Measurements from ENCODE around the gene APAF1.
A peak's percentile ranks its signal among the peaks of the same experiment; 100 is the strongest.
"Not testable (repeated sequence)": the region's sequence is repeated elsewhere in the genome, so short reads cannot be mapped to it uniquely, and the experiment has no call there.

The APAF1 gene, protein sequence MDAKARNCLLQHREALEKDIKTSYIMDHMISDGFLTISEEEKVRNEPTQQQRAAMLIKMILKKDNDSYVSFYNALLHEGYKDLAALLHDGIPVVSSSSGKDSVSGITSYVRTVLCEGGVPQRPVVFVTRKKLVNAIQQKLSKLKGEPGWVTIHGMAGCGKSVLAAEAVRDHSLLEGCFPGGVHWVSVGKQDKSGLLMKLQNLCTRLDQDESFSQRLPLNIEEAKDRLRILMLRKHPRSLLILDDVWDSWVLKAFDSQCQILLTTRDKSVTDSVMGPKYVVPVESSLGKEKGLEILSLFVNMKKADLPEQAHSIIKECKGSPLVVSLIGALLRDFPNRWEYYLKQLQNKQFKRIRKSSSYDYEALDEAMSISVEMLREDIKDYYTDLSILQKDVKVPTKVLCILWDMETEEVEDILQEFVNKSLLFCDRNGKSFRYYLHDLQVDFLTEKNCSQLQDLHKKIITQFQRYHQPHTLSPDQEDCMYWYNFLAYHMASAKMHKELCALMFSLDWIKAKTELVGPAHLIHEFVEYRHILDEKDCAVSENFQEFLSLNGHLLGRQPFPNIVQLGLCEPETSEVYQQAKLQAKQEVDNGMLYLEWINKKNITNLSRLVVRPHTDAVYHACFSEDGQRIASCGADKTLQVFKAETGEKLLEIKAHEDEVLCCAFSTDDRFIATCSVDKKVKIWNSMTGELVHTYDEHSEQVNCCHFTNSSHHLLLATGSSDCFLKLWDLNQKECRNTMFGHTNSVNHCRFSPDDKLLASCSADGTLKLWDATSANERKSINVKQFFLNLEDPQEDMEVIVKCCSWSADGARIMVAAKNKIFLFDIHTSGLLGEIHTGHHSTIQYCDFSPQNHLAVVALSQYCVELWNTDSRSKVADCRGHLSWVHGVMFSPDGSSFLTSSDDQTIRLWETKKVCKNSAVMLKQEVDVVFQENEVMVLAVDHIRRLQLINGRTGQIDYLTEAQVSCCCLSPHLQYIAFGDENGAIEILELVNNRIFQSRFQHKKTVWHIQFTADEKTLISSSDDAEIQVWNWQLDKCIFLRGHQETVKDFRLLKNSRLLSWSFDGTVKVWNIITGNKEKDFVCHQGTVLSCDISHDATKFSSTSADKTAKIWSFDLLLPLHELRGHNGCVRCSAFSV (N-terminal part only)

DNA sequence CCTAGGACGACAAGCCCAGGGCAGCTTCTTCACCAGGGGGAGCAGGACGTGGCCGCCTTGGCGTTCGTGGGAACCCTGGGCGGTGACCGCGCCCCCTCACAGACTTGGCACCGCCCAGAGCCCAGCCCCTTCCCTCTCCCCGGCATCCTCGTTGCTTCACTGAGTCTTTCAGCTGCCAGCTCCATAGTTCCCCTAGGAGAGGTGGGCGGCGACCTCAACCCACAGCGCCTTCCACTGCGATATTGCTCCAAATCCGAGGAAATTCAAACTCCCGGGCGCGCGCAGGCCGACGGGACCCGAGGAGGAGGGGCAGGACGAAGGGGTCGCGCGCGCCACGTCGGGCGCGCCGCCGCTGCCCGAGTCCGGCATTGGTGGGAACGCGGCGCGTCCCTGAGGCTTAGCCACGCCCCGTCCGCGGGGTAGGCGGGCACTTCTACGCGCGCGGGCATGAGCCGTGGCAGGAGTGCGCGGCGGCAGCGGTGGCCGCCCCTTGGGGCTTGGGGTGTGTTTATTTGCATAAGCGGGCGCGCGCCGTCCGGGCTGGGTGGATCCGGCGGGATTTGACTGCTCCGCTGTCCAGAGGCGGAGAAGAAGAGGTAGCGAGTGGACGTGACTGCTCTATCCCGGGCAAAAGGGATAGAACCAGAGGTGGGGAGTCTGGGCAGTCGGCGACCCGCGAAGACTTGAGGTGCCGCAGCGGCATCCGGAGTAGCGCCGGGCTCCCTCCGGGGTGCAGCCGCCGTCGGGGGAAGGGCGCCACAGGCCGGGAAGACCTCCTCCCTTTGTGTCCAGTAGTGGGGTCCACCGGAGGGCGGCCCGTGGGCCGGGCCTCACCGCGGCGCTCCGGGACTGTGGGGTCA, at the start of gene APAF1, which contains the start of gene IKBIP:
Gene APAF1 (plus strand): TSS at position 579 of the 860 bp plus-strand sequence. CDS start 3,070 bp downstream, outside the sequence.
Gene IKBIP (minus strand): TSS at position 77 of the 860 bp plus-strand sequence. CDS start 87 bp downstream, outside the sequence.
- DNase-seq, result peak; percentile 98

DNA sequence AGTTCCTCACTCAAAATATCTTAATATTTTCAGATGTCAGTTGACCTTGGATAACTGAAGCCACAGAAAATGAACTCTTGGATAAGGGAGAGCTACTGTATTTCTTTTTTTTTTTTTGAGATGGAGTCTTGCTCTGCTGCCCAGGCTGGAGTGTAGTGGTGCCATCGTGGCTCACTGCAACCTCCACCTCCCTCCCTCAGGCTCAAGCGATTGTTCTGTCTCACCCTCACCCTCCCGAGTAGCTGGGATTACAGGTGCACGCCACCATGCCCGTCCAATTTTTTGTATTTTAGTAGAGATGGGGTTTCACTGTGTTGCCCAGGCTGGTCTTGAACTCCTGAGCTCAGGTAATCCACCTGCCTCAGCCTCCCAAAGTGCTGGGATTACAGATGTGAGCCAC, 47.8 kb upstream of the APAF1 start:
- DNase-seq, result not testable (repeated sequence)

DNA sequence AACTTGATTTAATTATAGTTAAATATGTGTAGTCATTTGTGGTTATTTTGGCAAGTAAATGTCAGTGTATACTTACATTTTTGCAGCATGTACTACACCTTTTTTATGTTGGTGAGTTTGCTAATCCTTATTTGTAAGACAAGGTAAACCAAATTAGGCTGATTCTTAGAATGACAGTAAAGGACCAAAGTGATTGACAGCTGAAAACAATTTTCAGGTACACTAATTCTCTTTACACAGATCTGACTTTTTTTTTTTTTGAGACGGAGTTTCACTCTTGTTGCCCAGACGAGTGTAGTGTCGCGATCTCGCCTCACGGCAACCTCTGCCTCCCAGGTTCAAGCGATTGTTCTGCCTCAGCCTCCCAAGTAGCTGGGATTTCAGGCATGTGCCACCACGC, 43.2 kb upstream of the APAF1 start:
- DNase-seq, result no peak

DNA sequence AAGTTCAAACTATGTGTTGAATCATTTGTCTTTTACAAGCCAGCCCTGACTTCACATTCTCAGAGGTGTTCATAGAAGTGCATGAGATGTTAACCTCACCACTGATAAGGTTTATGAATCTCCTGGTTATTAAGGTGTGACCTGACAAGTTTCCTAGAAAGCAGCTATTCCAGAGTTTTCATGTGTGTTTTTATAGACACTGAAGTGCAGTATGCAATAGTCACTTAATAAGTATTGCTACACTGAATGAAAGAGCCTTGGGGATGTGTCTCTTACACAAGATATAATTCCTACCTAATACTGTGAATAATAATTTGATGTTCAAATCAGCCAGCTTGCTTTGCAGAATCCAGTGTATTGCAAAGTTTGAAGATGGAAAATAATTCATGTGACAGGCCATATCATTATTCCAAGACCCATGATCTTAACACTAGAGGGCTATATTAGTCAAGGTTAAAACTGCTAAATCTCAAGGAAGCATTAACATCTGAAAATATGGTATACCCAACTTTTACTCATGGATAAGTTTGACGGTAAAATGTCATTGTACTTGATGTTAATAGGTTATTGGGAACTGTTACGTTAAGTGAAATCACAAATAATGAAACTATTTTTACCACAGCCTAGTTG, 38.6 kb upstream of the APAF1 start:
- no peak for DNase-seq

DNA sequence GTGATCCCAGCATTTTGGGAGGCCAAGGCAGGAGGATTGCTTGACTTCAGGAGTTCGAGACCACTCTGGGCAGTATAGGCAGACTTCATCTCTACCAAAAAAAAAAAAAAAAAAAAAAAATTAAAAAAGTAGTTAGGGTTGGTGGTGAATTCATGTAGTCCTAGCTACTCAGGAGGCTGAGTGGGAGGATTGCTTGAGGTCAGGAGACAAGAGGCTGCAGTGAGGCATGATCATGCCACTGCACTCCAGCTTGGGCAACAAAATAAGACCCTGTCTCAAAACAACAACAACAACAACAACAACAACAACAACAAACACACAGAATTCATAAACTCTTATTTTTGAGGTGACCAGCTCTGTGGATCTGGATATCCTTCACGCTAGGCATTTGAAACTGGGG, 34.5 kb upstream of the APAF1 start:
- DNase-seq, result no peak

DNA sequence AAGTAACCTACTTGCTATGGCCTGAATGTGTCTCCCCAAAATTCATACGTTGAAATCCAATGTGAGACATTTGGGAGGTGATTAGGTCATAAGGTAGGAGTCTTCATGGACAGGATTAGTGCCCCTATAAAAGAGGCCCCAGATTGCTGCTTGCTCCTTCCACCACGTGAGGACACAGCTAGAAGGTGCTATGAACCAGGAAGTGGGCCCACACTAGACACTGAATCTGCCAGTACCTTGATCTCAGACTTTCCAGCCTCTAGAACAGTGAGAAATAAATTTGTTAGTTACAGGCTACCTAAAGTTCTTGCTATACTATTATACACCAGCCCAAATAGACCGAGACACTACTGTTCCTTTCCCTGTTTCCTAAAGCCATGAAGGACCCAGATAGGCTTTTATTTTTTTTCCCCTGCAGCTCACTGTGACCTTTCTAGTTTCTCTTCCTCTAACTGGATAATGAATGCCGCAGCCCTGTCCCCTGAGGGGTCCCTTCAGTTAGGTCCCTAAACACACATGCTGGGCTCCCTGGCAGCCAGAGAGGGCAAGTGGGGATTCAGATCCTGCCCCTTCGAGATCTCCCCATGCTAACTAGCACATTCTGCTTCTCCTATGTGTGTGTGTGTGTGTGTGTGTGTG, 32.3 kb upstream of the APAF1 start:
- no peak for DNase-seq

DNA sequence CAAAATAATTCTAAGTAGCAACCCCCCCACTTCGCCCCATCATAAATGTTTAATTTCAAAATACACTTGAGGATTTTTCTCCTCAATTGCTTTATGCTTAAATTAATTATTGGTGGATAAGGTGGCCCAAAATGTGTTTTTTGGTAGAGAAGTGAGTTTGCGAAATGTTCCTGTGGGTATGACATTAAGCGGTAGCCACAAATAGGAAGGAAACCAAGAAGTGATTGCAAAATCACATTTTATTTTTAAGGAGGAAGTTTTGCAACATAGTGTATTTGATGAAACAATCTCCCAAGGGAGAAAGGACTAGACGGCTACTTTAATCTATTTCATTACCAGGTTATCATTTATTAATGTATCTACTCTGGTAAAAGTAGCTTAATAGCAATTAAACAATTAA, 26.1 kb upstream of the APAF1 start:
- DNase-seq, result no peak

DNA sequence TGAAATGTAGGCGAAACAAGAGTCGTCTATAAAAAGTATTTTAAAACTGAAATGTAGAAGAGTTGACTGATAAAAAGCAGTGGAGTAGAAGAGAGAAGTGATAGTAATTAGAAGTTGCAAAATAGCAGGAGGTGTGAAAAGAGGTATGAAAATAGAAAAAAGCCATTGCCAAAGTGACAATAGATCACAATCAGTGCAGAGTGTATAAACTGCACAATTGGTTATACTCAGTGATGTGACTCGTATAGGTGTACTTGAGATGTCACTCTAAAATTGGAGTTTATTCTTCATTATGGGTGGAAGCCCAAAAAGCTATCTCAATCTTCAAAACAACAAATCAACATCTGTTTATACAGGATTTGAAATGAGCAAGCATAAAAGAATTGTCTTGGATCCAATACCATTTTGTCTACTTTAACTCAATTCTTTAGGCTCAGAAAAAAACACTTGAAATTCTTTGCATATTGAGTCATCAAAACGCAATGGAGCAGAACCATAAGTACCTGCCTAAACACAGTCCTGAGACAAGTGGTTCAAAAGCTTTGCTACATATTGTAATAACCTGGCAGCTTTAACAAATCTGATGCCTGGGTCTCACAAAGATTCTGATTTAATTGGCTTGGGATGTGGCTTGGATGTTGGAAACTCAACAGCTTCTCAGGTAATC, 9.3 kb upstream of the APAF1 start:
- no peak for DNase-seq

DNA sequence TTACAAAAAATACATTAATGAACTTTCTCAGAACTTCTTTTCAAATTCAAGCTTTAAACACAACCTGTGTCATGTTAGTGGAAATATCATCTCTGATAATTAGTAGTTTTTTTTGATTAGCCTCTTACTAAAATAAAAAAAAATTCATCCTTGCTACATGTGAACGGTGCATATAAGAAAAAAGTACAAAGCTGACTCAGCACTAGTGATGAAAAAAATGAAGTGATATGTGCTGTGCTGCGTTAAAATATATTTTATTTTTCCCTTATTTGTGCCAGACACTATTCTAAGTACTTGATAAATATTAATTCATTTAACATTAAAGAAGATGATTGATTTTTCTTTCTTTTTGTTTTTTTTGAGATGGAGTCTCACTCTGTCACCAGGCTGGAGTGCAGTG, 8.0 kb upstream of the APAF1 start:
- DNase-seq, result no peak

DNA sequence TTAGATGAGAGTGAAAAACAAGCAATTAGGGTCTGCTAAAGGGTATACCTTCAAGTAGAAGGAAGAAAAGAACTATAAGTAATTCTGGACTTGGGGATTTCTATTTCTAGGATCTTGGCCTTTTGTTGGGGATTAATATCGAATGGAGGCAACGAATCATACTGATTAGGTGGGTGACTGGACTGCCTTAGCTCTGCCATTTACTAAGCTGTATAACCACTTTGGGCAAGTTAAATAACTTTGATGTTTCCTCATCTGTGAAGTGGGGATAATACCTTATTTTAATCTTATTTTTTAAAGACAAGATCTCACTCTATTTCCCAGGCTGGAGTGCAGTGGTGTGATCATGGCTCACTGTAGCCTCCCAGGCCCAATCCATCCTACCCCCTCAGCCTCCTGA, 7.1 kb upstream of the APAF1 start:
- no peak for DNase-seq

DNA sequence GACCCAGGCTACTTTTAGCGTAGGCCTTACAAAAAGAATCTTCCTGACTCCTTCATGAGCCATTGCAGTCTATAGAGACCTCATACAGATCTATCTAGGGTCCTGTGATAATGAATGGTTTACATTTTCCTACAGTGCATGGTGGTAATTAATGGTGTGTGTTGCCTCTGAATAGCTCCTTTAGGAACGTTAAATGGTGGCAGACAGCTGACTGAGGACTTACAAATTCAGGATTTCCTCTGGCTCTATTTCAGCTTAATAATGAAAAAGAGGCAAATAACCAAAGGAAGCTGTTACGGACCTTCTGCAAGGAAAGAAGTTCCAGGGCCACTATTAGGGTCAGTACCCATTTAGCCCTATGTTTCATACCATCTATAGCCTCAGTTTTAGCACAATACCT, 5.6 kb upstream of the APAF1 start:
- DNase-seq, result no peak

DNA sequence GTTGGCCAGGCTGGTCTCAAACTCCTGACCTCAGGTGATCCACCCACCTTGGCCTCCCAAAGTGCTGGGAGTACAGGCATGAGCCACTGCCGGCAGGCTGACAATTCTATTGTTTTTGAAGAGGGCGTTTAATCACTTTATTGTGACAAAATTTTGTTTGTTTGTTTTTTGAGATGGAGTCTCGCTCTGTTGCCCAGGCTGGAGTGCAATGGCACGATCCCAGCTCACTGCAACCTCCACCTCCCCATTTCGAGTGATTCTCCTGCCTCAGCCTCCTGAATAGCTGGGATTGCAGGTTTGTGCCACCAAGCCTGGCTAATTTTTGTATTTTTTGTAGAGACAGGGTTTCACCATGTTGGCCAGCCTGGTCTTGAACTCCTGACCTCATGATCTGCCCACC, 2.3 kb upstream of the APAF1 start:
- DNase-seq, result not testable (repeated sequence)

DNA sequence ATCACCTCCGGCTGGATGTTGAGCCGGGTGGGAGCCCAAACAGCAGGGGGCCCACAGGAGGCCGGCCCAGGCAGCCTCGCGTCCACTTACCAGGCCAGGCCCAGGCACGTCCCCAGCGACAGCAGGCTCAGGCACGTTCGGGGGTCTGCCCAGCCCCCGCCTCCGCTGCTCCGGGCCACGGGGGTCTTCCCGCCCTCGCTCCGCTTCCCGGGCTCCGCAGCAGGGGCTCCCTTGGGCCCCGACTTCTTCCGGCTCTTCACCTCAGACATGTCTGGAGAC, 718 bp upstream of the APAF1 start:
- DNase-seq, result no peak

DNA sequence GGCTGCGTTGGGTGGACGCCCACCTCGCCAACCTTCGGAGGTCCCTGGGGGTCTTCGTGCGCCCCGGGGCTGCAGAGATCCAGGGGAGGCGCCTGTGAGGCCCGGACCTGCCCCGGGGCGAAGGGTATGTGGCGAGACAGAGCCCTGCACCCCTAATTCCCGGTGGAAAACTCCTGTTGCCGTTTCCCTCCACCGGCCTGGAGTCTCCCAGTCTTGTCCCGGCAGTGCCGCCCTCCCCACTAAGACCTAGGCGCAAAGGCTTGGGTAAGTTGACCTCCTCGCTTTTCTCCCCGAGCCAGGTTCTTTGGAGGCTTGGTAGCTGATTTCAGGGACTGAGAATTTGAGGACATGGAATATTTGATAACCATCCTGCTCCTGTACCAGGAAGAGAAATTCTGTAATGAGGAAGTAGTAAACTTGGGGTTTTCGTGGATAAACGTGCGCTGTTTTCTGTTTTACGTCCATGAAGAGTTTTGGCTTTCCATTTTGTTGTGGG, 530 bp downstream of the APAF1 start:
- DNase-seq, result no peak

DNA sequence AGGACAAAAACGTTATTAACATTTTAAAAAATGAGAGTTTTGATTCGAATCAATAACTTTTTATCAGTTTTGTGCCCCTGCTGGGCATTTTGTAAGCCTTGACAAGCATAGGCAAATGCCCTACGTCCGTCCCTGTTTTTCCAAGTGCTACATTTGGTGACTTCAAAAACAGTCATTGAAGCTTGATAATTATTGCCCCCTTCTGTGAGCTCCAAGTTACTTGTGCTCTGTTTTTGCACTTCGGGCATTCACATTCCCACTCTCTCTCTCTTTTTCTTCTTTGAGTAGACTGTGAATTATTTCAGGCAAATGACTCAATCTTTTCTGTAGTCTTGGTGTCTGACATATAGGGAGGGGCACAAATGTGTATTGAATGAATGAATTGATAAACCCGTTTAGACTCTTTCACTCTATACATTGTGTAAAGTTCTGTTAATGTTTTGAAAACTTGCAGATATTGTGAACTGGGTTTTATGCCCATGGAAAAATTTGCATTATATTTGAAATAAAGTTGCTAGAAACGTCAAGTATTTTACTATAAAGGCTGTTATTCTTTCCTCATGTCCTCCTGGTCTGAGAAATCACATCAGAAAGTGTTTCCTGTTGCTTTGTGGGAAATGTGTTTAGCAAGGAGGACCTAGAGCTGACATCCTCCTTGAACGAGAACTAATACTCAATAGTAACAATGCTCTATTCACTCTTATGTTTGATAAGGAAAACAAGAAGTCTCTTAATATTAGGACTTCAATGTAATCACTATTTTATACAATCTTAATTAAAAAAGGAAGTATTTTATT, 1.4 kb downstream of the APAF1 start:
- DNase-seq, result no peak

DNA sequence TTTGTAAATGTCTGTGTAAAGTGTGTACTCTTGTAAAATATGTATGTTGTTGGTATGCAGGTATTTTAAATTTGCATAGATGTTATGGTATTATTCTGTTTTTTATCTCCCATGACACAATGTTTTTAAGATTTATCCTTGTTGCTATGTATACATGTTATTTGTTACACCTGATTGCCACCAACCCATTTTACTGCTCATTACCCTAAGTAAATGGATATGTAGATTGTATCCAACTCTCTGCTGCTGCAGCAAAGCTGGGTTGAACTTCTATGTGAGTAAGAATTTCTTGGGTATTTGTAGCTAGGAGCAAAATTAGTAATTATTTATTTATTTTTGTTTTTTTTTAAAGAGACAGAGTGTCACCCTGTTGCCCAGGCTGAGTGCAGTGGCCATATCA, 6.2 kb downstream of the APAF1 start:
- no peak for DNase-seq

DNA sequence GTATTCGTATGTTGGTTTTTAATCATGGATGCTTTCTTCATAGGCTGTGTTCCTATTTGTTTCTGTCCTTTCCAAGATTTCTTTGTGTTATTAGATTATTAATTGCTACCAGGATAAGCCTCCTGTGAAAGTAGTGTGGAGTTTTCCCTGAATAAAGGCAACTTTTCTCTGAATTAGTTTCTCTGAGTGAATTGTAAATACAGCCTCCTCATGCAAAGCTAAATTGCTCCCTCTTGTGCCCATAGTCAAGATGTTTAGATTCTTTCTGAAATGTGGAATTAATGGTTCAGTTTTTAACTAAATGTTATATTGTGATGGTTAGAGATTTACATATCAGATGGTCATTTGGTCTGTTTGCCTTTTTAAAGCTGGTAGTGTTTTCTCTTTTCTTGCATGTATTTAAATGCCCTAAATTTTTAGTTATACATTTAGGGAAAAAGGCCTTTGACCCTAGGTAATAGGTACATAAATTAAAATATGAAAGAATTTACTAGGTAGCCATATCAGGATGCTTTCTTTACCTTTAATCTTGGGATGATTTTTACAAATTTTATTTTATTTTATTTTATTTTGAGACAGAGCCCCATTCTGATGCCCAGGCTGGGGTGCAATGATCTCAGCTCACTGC, 8.9 kb downstream of the APAF1 start:
- DNase-seq, result no peak

DNA sequence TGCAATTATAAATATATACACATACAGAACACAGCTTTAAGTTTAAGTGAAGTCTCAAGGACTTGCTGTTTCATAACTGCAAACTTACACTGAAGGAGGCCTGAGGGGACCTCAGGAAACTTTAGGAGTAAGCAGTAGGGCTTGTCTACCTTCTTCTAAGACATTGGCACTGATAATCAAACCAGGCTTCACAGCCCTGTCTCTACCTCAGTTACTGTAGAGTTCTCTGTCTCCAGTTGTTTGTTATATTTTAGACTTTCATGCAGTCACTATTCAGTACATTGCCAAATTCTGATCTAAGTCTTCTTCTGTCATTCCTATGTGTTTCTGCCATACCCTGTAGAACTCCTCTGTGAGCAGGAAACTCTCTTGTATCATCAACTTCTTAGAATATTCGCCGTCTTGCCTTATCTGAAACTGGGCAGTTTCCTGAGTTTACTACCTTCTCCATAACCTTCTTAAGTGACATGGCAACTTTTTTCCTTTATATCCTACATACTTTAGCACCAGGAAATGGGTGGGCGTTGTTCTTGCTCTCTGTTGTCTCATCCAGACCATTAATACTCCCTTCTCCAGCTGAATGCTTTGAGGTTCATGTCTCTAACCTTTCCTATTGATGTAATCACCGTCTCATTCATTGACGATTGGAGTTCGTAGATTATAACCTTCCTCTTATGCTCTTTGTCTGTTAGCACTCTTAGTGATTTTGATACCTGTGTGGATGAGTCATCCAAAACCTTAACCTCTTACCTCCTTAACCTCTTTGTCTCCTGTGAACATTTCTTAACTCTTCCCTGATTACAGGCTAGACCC, 11.4 kb downstream of the APAF1 start:
- no peak for DNase-seq

DNA sequence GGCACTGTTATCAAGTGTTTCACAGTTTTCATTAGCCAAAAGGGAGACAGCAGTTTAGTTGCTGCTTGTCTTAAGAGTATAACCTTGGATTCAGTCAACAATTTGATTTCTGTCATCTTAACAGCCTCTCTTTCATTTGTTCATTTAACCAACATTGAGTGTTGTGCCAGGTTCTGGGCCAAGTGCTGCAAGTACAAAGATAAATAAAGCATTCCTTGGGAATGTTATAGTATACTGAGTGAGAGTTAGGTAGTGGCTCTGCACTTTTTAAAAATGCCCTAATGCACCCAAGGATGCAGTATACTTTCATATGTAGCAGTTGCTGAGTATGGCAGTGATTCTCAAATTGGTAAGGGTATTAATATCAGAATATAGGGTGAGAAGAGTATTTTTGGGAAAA, 15.4 kb downstream of the APAF1 start:
- no peak for DNase-seq
